Naive B cell (primary cell): Measurements from ENCODE around the gene CIT. TPM values are rescaled to one million over a fixed set of nuclear protein-coding genes. Genes with fewer than 3 reads are reported as not detected.

ENCODE experiments used
- ATAC-seq, 2 donors: fragments of 150-1000 bp; cut with Tn5 transposase; 2 replicates each; pipeline ENCODE4 v1.10.0; 2021; ENCODE audit warnings: low read depth in 2 of 2, mild to moderate bottlenecking in 2 of 2, moderate library complexity in 2 of 2
- DNase-seq: peaks from one replicate; pipeline ENCODE4 v3.0.0; 2022
- H3K27ac Mint-ChIP-seq, 6 donors: one replicate each; pipeline ENCODE4 v1.8.0; 2020 to 2022; ENCODE audit warnings: mild to moderate bottlenecking in 6 of 6, mixed read lengths in 6 of 6, moderate library complexity in 5 of 6, inconsistent platforms in 2 of 6
- H3K27me3 Mint-ChIP-seq, 3 donors: one replicate each; pipeline ENCODE4 v1.8.0; 2021 to 2022; ENCODE audit warnings: mixed read lengths in 3 of 3, mild to moderate bottlenecking in 1 of 3
- H3K36me3 Mint-ChIP-seq, 2 donors: one replicate each; pipeline ENCODE4 v1.8.0; 2020 to 2022; ENCODE audit warnings: mixed read lengths in 2 of 2, inconsistent platforms in 1 of 2, mild to moderate bottlenecking in 1 of 2
- H3K4me1 Mint-ChIP-seq, 3 donors: one replicate each; pipeline ENCODE4 v1.8.0; 2020 to 2022; ENCODE audit warnings: mixed read lengths in 3 of 3, inconsistent platforms in 1 of 3, mild to moderate bottlenecking in 1 of 3, moderate library complexity in 1 of 3
- H3K4me3 Mint-ChIP-seq, 8 donors: one replicate each; pipeline ENCODE4 v1.8.0; 2020 to 2022; ENCODE audit warnings: mild to moderate bottlenecking in 8 of 8, mixed read lengths in 8 of 8, moderate library complexity in 8 of 8, inconsistent platforms in 2 of 8
- H3K9me3 Mint-ChIP-seq, 7 donors: one replicate each; pipeline ENCODE4 v1.8.0; 2020 to 2022; ENCODE audit warnings: mixed read lengths in 7 of 7, mild to moderate bottlenecking in 5 of 7, inconsistent platforms in 2 of 7, moderate library complexity in 1 of 7
- polyA plus RNA-seq, 6 donors: library from polyadenylated mRNA; unstranded; fragments of 300-500 nt; fragmentation: Illumina TruSeq; gene quantifications; one replicate each; pipeline ENCODE4 v1.2.3, GENCODE V29; 2021; ENCODE audit warnings: low read depth in 6 of 6

The CIT gene
- polyA plus RNA-seq, 6 donors from 2014 or later = 0.34 to 1.1 (median 0.58) TPM; not detected in 2

DNA sequence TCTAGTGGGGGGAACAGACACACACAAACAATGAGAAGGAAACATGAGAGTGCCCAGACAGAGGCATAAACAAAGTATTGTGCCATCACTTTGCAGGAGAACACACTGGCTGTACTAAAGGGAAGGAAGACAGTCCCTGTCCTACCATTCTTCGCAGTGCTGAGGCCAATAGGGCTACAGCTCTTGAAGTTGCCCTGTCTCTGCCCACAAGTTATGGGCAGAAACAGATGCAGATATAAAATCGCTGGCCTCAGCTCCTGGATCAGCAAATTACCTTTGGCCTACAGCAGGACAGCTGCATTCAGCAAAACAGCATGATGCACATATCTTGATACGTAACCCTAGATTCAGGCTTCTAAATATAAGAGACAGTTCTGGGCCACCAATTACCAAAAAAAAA, 232.2 kb downstream of the CIT start:
- DNase-seq (no peak), ATAC-seq (no peak)
- H3K36me3 Mint-ChIP-seq = no peaks in the 10 kb centered on the region
- H3K27ac Mint-ChIP-seq = no peak overlapping the region
- H3K4me3 Mint-ChIP-seq = no peak overlapping the region
- peaks cover 11 to 46% (median 11%) of the 10 kb centered on the region in 3 donors for H3K27me3 Mint-ChIP-seq
- H3K4me1 Mint-ChIP-seq = no peaks in the 10 kb centered on the region
- H3K9me3 Mint-ChIP-seq = peaks cover 0 to 6% (median 0%) of the 10 kb centered on the region in 7 donors

DNA sequence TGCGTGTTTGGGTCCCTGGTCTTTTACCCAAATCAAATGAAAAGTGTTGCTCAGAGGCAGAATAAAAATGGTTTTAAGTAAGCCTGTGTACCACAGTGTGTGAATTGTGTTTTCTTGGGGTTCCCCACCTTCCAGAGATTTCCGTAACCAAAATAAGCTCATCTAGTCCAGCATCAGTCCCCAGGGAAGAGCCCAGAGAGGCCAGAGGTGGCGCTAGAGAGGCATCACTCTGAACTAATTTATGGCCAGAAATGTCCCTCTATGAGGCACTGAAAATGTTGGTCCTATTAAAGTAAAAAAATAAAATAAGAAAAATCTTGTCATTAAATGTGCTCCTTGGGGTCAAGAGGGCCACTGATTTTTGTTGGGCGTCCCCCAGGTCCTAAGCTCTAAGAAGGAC, 234.1 kb downstream of the CIT start:
- ATAC-seq (no peak), DNase-seq (no peak)
- Mint-ChIP-seq H3K27ac (no peak overlapping the region), H3K27me3 (peaks cover 8 to 35% (median 15%) of the 10 kb centered on the region in 3 donors), H3K36me3 (no peaks in the 10 kb centered on the region), H3K4me1 (no peaks in the 10 kb centered on the region), H3K4me3 (no peak overlapping the region), H3K9me3 (peaks cover 0 to 6% (median 0%) of the 10 kb centered on the region in 7 donors)

Other genes starting within 250 kb of the CIT start
- 10 to 100 TPM; 39.9 to 68.8 (median 55.4) TPM for gene PRKAB1, start 209.2 kb downstream of the CIT start, polyA plus RNA-seq
- gene BICDL1, start 111.9 kb upstream of the CIT start, polyA plus RNA-seq = under 1 TPM in 5 of 6 donors, not detected in 1; 0.12 to 0.40 (median 0.30) TPM
- gene RAB35, start 239.4 kb upstream of the CIT start, polyA plus RNA-seq = 10 to 100 TPM in 5 of 6 donors, 1 to 10 TPM in 1; 6.2 to 16.6 (median 14.6) TPM